Measurements from ENCODE around the gene ANKRD39.

ANKRD39 gene

DNA sequence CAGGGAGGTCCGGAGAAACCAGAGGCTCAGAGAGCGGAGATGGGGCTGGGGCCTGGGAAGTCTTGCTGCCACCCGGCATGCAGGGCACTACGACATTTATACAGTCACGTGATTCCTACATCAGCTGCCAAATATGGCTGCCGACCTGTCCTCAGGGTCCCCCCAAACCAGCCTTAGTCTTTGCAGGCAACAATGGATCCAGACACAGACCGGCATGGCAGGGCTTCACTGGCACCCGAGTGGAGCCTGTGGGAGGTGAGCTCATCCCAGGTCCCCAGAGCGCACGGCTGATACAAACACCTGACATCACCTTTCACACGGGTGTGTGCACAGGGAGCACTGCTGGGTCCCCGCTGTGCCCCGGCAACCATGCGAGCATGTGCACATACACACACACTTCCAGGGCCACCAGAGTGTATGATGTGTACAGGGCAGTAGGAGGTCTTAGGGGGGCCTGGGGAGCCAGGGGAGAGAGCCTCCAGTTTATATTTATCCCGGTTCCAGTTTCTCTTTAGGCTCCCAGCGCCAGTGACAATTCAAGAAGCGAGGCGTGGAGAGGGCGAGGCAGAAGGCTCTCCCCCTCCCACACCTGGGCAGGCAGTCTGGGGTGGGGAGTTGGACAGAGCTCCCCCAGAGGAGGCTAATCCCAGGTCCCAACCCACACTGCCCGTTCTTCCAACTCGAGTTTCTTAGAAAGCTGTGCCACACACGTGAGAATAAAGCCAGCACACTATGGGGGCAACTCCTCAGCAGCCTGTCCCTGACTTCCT lies 9.4 kb upstream of the ANKRD39 start:
- Histone ChIP-seq H3K27ac (ENCODE audit: insufficient read depth in 1 of 2, low read depth in 1 of 2, low read length in 2 of 2, poor library complexity in 1 of 2, severe bottlenecking in 2 of 2) (peak overlapping the region in 1 of 2 experiments; percentile 64), H3K36me3 (ENCODE audit: control insufficient read depth in 4 of 4, insufficient read depth in 4 of 4, low read length in 3 of 4) (peaks cover 5 to 35% (median 27%) of the 10 kb centered on the region in 4 experiments), H3K4me1 (ENCODE audit: control extremely low read depth in 1 of 4, control insufficient read depth in 4 of 4, insufficient read depth in 4 of 4, low read length in 3 of 4) (peaks cover 0 to 44% (median 40%) of the 10 kb centered on the region in 4 experiments), H3K4me3 (ENCODE audit: control insufficient read depth in 1 of 7, extremely low read depth in 1 of 7, insufficient read depth in 4 of 7, low read depth in 2 of 7, low read length in 6 of 7) (peak overlapping the region in 6 of 7 experiments; percentile 49 to 85 (median 72)), H3K27me3 (replicated peaks in 2 of 5; ENCODE audit: control insufficient read depth in 4 of 5, insufficient read depth in 5 of 5, low read length in 4 of 5) (peaks cover 0 to 5% (median 0%) of the 10 kb centered on the region in 5 experiments), H3K9me3 (ENCODE audit: control extremely low read depth in 1 of 5, control insufficient read depth in 4 of 5, insufficient read depth in 2 of 5, low read depth in 1 of 5, low read length in 4 of 5) (no peaks in the 10 kb centered on the region)
- 48% methylated on average over 13 of the region's 22 CpGs for WGBS (ENCODE audit: insufficient coverage)
- ChIA-PET CTCF (interaction anchor here (1.0 to 4.2 kb wide), 3 partner anchors 10 to 84 kb away, joined by 3 to 27 read pairs (median 5); partner anchors contain the start of gene ANKRD39), POLR2A (no interaction called here)
- peak in 2 of 3 donors; percentile 33 to 45 for DNase-seq

DNA sequence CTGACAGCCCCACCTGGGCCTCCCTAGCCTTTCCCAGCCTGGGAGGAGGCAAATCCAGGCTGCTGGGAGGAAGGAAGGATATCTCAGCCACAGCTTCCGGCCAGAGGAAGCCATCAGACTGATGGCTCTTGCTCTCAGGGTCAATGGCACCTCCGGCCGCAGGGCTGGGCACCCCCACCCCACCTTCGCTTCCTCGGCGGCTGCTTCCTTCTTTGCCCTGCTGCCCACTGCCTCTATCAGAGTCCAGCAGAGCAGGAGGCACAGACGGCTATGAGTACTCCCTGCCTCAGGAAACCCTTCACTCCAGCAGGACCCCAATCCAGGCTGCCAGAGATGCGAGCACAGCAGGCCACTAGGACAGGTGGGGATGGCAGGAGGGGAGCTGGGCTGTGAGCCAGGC lies 8.8 kb upstream of the ANKRD39 start:
- ChIA-PET CTCF (interaction anchor here (1.0 to 4.2 kb wide), 2 partner anchors 9 to 84 kb away, joined by 3 to 27 read pairs; partner anchors contain the start of gene ANKRD39), POLR2A (no interaction called here)
- no peak for DNase-seq
- Histone ChIP-seq H3K36me3 (ENCODE audit: control insufficient read depth in 4 of 4, insufficient read depth in 4 of 4, low read length in 3 of 4) (peaks cover 5 to 40% (median 27%) of the 10 kb centered on the region in 4 experiments), H3K27ac (ENCODE audit: insufficient read depth in 1 of 2, low read depth in 1 of 2, low read length in 2 of 2, poor library complexity in 1 of 2, severe bottlenecking in 2 of 2) (no peak overlapping the region), H3K4me3 (ENCODE audit: control insufficient read depth in 1 of 7, extremely low read depth in 1 of 7, insufficient read depth in 4 of 7, low read depth in 2 of 7, low read length in 6 of 7) (peak overlapping the region in 4 of 7 experiments; percentile 2 to 85 (median 21)), H3K9me3 (ENCODE audit: control extremely low read depth in 1 of 5, control insufficient read depth in 4 of 5, insufficient read depth in 2 of 5, low read depth in 1 of 5, low read length in 4 of 5) (no peaks in the 10 kb centered on the region), H3K4me1 (ENCODE audit: control extremely low read depth in 1 of 4, control insufficient read depth in 4 of 4, insufficient read depth in 4 of 4, low read length in 3 of 4) (peaks cover 0 to 50% (median 43%) of the 10 kb centered on the region in 4 experiments), H3K27me3 (replicated peaks in 2 of 5; ENCODE audit: control insufficient read depth in 4 of 5, insufficient read depth in 5 of 5, low read length in 4 of 5) (peaks cover 0 to 5% (median 0%) of the 10 kb centered on the region in 5 experiments)
- 23% methylated on average over 6 of the region's 8 CpGs for WGBS (ENCODE audit: insufficient coverage)

DNA sequence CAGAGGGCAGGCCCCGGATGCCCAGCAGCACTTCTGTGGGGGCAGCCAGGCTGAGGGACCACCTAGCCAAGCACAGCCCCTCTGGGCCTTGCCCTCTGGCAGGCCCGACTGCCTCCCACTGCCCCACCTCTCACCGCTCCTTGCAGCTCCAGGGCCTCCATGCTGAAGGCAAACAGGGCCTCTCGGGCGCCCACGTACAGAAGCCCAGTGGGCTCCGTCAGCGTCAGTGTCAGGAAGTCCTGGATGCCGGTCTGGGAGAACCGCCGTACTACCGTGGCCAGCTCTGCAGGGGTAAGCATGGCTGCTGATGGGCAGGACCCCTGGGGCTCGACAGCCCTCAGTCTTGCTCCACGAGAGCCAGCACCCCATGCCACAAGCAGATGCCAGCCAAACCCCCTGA lies 8.3 kb upstream of the ANKRD39 start:
- DNase-seq, result no peak
- peaks cover 0 to 53% (median 44%) of the 10 kb centered on the region in 4 experiments for H3K4me1 ChIP-seq (ENCODE audit: control extremely low read depth in 1 of 4, control insufficient read depth in 4 of 4, insufficient read depth in 4 of 4, low read length in 3 of 4)
- H3K4me3 ChIP-seq (ENCODE audit: control insufficient read depth in 1 of 7, extremely low read depth in 1 of 7, insufficient read depth in 4 of 7, low read depth in 2 of 7, low read length in 6 of 7), result no peak overlapping the region
- no peaks in the 10 kb centered on the region for H3K9me3 ChIP-seq (ENCODE audit: control extremely low read depth in 1 of 5, control insufficient read depth in 4 of 5, insufficient read depth in 2 of 5, low read depth in 1 of 5, low read length in 4 of 5)
- 74% methylated on average over 11 of the region's 14 CpGs for WGBS (ENCODE audit: insufficient coverage)
- ChIA-PET POLR2A (no interaction called here), CTCF (interaction anchor here (1.0 to 4.2 kb wide), 2 partner anchors 9 to 85 kb away, joined by 3 to 27 read pairs; partner anchors contain the start of gene ANKRD39)
- H3K27me3 ChIP-seq (replicated peaks in 2 of 5; ENCODE audit: control insufficient read depth in 4 of 5, insufficient read depth in 5 of 5, low read length in 4 of 5), result peaks cover 0 to 5% (median 0%) of the 10 kb centered on the region in 5 experiments
- H3K36me3 ChIP-seq (ENCODE audit: control insufficient read depth in 4 of 4, insufficient read depth in 4 of 4, low read length in 3 of 4), result peaks cover 5 to 44% (median 31%) of the 10 kb centered on the region in 4 experiments
- H3K27ac ChIP-seq (ENCODE audit: insufficient read depth in 1 of 2, low read depth in 1 of 2, low read length in 2 of 2, poor library complexity in 1 of 2, severe bottlenecking in 2 of 2), result no peak overlapping the region

DNA sequence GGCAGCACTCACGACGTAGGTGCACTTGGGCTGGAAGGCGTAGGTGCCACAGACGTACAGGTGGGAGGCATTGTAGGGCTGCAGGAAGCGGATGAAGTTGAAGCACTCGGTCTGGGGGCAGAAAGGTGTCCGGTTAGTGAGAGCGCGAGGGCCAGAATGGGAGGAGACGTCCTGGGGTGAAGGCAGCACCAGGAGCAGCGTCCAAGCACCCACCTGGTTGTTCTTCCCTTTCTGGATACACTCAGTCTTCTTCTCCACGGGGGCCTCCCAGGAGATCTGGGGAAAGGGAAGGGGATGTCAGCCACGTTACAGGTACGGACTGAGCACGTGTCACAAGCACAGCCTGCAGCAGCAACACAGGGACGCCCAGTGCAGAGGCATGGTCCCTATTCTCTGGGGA lies 7.8 kb upstream of the ANKRD39 start:
- ChIA-PET CTCF (interaction anchor here (0.6 to 4.2 kb wide), 2 partner anchors 8 to 91 kb away, joined by 3 to 27 read pairs; partner anchors contain the start of gene ANKRD39), POLR2A (no interaction called here)
- Histone ChIP-seq H3K27ac (ENCODE audit: insufficient read depth in 1 of 2, low read depth in 1 of 2, low read length in 2 of 2, poor library complexity in 1 of 2, severe bottlenecking in 2 of 2) (no peak overlapping the region), H3K4me3 (ENCODE audit: control insufficient read depth in 1 of 7, extremely low read depth in 1 of 7, insufficient read depth in 4 of 7, low read depth in 2 of 7, low read length in 6 of 7) (no peak overlapping the region), H3K9me3 (ENCODE audit: control extremely low read depth in 1 of 5, control insufficient read depth in 4 of 5, insufficient read depth in 2 of 5, low read depth in 1 of 5, low read length in 4 of 5) (no peaks in the 10 kb centered on the region), H3K4me1 (ENCODE audit: control extremely low read depth in 1 of 4, control insufficient read depth in 4 of 4, insufficient read depth in 4 of 4, low read length in 3 of 4) (peaks cover 0 to 52% (median 40%) of the 10 kb centered on the region in 4 experiments), H3K36me3 (ENCODE audit: control insufficient read depth in 4 of 4, insufficient read depth in 4 of 4, low read length in 3 of 4) (peaks cover 5 to 48% (median 33%) of the 10 kb centered on the region in 4 experiments), H3K27me3 (replicated peaks in 2 of 5; ENCODE audit: control insufficient read depth in 4 of 5, insufficient read depth in 5 of 5, low read length in 4 of 5) (peaks cover 0 to 5% (median 0%) of the 10 kb centered on the region in 5 experiments)
- WGBS (ENCODE audit: insufficient coverage), result 93% methylated on average over 12 of the region's 16 CpGs
- no peak for DNase-seq

DNA sequence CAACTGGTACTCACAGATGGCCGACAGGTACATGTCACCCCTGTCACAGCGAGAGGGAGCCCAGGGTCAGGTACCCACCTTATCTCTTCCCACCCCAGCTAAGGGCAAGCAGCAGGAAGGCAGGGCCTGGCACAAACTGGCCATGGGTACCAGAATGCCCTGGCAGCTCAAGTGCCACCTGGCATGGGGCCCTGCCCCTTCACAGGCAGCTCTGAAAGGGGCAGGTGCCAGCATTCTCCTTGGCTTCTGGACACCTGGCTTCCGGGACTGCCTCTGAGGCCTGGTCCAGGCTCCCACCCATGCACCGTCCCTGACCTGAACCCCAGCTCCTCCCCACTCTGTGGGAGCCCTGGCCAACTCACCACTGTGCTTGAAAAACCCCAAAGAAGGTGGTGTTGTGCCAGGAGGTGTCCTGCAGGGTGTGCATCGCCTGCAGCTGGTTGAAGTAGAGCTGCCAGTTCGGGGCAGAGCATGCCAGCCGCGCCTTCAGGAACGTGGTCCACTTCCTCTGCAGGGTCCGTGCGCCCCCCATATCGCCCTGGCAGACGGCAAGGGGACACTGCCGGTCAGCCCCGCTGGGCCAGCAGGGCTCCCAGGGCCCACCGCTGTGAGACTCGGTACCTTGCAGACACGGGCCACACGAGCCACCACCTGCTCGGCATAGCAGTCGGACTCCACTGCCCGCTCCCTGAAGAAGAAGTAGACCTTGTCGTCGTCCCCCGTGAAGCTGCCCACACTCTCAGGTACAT lies 6.7 kb upstream of the ANKRD39 start:
- POLR2A ChIA-PET, result no interaction called here
- 96% methylated on average over 23 of the region's 25 CpGs for WGBS (ENCODE audit: insufficient coverage)
- CTCF ChIA-PET, result interaction anchor here (1.0 to 2.4 kb wide), 5 partner anchors 9 to 96 kb away, joined by 3 to 14 read pairs (median 3); no protein-coding TSS in a partner anchor
- DNase-seq, result no peak
- Histone ChIP-seq H3K9me3 (ENCODE audit: control extremely low read depth in 1 of 5, control insufficient read depth in 4 of 5, insufficient read depth in 2 of 5, low read depth in 1 of 5, low read length in 4 of 5) (no peaks in the 10 kb centered on the region), H3K27ac (ENCODE audit: insufficient read depth in 1 of 2, low read depth in 1 of 2, low read length in 2 of 2, poor library complexity in 1 of 2, severe bottlenecking in 2 of 2) (no peak overlapping the region), H3K36me3 (ENCODE audit: control insufficient read depth in 4 of 4, insufficient read depth in 4 of 4, low read length in 3 of 4) (peaks cover 5 to 53% (median 36%) of the 10 kb centered on the region in 4 experiments), H3K4me3 (ENCODE audit: control insufficient read depth in 1 of 7, extremely low read depth in 1 of 7, insufficient read depth in 4 of 7, low read depth in 2 of 7, low read length in 6 of 7) (no peak overlapping the region), H3K4me1 (ENCODE audit: control extremely low read depth in 1 of 4, control insufficient read depth in 4 of 4, insufficient read depth in 4 of 4, low read length in 3 of 4) (peaks cover 0 to 51% (median 44%) of the 10 kb centered on the region in 4 experiments), H3K27me3 (replicated peaks in 2 of 5; ENCODE audit: control insufficient read depth in 4 of 5, insufficient read depth in 5 of 5, low read length in 4 of 5) (no peaks in the 10 kb centered on the region)

DNA sequence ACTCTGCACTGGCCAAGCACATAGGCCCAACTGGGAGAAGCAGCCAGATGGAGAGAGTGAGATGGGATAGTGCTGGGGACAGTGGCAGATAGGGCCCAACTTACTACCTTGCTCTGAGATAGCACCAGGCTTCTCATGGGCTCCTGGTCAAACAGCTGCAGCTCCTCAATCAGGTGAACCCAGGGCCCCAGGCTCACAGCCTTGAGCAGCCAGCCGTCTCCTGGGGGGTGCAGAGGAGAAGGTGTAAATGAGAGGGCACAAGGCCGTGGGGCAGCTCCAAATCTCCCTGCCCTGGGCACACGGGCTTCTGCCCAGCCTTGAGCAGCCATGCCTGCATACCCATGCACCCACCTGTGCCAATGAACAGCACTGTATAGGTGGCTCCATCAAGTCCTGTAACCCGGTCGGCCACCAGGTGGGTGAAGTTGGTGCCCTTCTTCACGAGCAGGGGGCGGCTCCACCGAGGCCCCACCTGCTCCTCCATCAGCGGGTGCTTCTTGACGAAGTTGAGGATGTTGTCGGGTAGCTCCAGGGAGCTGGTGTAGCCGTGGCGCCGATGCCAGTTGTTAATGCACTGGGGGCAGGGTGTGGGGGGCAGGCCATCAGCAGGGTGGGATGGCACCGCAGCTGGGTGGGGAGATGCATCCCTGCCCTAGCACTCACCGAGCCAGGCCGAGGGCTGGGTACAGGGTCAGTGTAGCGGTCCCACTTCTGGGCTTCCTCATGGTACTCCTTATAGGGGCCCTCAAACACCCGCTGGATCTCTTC lies 5.9 kb upstream of the ANKRD39 start:
- WGBS (ENCODE audit: insufficient coverage), result 97% methylated on average over 14 of the region's 19 CpGs

More for the DNA sequence above, 5.9 kb upstream of the ANKRD39 start:
- Histone ChIP-seq H3K9me3 (ENCODE audit: control extremely low read depth in 1 of 5, control insufficient read depth in 4 of 5, insufficient read depth in 2 of 5, low read depth in 1 of 5, low read length in 4 of 5) (no peaks in the 10 kb centered on the region), H3K36me3 (ENCODE audit: control insufficient read depth in 4 of 4, insufficient read depth in 4 of 4, low read length in 3 of 4) (peaks cover 5 to 53% (median 36%) of the 10 kb centered on the region in 4 experiments), H3K4me1 (ENCODE audit: control extremely low read depth in 1 of 4, control insufficient read depth in 4 of 4, insufficient read depth in 4 of 4, low read length in 3 of 4) (peaks cover 0 to 57% (median 51%) of the 10 kb centered on the region in 4 experiments), H3K27me3 (replicated peaks in 2 of 5; ENCODE audit: control insufficient read depth in 4 of 5, insufficient read depth in 5 of 5, low read length in 4 of 5) (no peaks in the 10 kb centered on the region), H3K4me3 (ENCODE audit: control insufficient read depth in 1 of 7, extremely low read depth in 1 of 7, insufficient read depth in 4 of 7, low read depth in 2 of 7, low read length in 6 of 7) (no peak overlapping the region), H3K27ac (ENCODE audit: insufficient read depth in 1 of 2, low read depth in 1 of 2, low read length in 2 of 2, poor library complexity in 1 of 2, severe bottlenecking in 2 of 2) (no peak overlapping the region)
- ChIA-PET POLR2A (no interaction called here), CTCF (interaction anchor here (1.0 to 2.4 kb wide), 6 partner anchors 8 to 97 kb away, joined by 3 to 14 read pairs (median 3); no protein-coding TSS in a partner anchor)
- DNase-seq, result no peak

All from common myeloid progenitor, CD34-positive (primary cell).